ENCODE data around the gene HMBS. TPM values are rescaled to one million over a fixed set of nuclear protein-coding genes. Genes with fewer than 3 reads are reported as not detected.
A peak's percentile ranks its signal among the peaks of the same experiment; 100 is the strongest.

The HMBS gene
- total RNA-seq, 4 donors from 2014 or later: 7.2 to 11.7 (median 8.5) TPM

GRCh38 chr11:119103793-119104192, 19.1 kb downstream of the HMBS start:
- no peak for ATAC-seq (ENCODE audit: low FRiP score)
- no peak for TF ChIP-seq CTCF (IDR thresholded peaks at IDR 0.05)
- no peak for DNase-seq (ENCODE audit: low spot score)

GRCh38 chr11:119106564-119107537, 22.2 kb downstream of the HMBS start, which contains the start of gene C2CD2L:
Gene C2CD2L (plus strand): TSS chr11:119107344. CDS start chr11:119107742, 398 bp downstream.
- DNase-seq (ENCODE audit: low spot score) (peak; percentile 72), ATAC-seq (ENCODE audit: low FRiP score) (peak; percentile 82)
- TF ChIP-seq CTCF (IDR thresholded peaks at IDR 0.05): no peak

GRCh38 chr11:119107538-119108145, 23.0 kb downstream of the HMBS start:
- DNase-seq (ENCODE audit: low spot score) (no peak), ATAC-seq (ENCODE audit: low FRiP score) (peak; percentile 15)
- no peak for TF ChIP-seq CTCF (IDR thresholded peaks at IDR 0.05)

GRCh38 chr11:119108146-119108856, 23.6 kb downstream of the HMBS start:
- no peak for DNase-seq (ENCODE audit: low spot score)

GRCh38 chr11:119108857-119109221, 24.2 kb downstream of the HMBS start:
- no peak for ATAC-seq (ENCODE audit: low FRiP score)
- no peak for DNase-seq (ENCODE audit: low spot score)
- no peak for TF ChIP-seq CTCF (IDR thresholded peaks at IDR 0.05)

More at GRCh38 chr11:119108146-119108856, 23.6 kb downstream of the HMBS start:
- no peak for TF ChIP-seq CTCF (IDR thresholded peaks at IDR 0.05)
- ATAC-seq (ENCODE audit: low FRiP score): no peak

- DNase-seq (ENCODE audit: low spot score) (no peak), ATAC-seq (ENCODE audit: low FRiP score) (no peak)
- TF ChIP-seq CTCF (IDR thresholded peaks at IDR 0.05): no peak
Measured at GRCh38 chr11:119109843-119110242, 25.2 kb downstream of the HMBS start.
